ENCODE results near the gene DDX59. TPM values are rescaled to one million over a fixed set of nuclear protein-coding genes. Genes with fewer than 3 reads are reported as not detected.

Gene DDX59
- total and polyA plus RNA-seq, 9 of the 15 experiments (the other 6 are each of a cell fraction or from before 2014, with no cell fraction given): 8.3 to 30.4 (median 19.8) TPM

DNA sequence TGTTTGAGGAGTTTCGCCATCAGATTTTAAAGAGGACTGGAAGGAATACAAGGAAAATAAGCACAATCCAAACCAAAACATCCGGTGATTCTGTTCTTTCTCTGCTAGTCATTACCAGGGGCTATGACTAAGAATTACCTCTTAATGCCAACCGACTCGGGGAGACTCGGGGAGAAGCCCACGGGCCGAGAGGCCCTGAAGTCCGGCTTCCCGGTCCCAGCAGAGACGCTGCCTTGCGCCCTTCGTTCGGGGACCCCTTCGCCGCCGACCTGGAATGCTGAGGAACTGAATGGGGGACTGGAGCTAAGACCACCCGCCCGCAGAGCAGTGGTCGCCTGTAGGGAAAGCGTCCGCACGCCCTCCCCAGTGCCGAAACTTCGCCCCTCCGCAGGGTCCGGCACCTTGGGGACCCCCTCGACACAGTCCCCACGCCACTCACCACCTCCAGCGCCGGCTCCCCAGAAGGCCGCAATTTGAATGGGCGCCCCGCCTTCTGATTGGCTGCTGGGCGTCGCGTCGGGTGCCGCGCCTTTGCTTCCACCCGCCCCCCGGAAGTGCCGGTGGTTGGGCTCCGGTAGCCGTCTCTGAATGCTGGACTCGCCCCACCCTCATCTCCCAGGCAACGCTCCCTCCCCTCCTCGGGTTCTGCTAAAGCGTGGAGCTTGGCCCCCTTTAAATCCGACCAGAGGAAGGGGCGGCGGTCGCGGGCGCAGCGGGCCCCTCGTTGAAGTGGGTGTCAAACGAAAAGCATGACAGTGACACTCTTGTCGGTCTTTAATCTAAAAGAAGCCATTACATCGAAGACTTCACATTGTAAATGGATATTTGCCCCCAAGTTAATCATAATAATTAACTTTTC, 49.2 kb downstream of the DDX59 start, which contains the start of gene KIF14 (continued):
- TF ChIP-seq, protein P1, sequence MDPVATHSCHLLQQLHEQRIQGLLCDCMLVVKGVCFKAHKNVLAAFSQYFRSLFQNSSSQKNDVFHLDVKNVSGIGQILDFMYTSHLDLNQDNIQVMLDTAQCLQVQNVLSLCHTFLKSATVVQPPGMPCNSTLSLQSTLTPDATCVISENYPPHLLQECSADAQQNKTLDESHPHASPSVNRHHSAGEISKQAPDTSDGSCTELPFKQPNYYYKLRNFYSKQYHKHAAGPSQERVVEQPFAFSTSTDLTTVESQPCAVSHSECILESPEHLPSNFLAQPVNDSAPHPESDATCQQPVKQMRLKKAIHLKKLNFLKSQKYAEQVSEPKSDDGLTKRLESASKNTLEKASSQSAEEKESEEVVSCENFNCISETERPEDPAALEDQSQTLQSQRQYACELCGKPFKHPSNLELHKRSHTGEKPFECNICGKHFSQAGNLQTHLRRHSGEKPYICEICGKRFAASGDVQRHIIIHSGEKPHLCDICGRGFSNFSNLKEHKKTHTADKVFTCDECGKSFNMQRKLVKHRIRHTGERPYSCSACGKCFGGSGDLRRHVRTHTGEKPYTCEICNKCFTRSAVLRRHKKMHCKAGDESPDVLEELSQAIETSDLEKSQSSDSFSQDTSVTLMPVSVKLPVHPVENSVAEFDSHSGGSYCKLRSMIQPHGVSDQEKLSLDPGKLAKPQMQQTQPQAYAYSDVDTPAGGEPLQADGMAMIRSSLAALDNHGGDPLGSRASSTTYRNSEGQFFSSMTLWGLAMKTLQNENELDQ (CRISPR knock-in tag; IDR thresholded peaks at IDR 0.05; ENCODE audit: borderline replicate concordance): no peak
- TF ChIP-seq VEZF1 (CRISPR knock-in tag; IDR thresholded peaks at IDR 0.05): peak; percentile 88
- TF ChIP-seq, protein P2, sequence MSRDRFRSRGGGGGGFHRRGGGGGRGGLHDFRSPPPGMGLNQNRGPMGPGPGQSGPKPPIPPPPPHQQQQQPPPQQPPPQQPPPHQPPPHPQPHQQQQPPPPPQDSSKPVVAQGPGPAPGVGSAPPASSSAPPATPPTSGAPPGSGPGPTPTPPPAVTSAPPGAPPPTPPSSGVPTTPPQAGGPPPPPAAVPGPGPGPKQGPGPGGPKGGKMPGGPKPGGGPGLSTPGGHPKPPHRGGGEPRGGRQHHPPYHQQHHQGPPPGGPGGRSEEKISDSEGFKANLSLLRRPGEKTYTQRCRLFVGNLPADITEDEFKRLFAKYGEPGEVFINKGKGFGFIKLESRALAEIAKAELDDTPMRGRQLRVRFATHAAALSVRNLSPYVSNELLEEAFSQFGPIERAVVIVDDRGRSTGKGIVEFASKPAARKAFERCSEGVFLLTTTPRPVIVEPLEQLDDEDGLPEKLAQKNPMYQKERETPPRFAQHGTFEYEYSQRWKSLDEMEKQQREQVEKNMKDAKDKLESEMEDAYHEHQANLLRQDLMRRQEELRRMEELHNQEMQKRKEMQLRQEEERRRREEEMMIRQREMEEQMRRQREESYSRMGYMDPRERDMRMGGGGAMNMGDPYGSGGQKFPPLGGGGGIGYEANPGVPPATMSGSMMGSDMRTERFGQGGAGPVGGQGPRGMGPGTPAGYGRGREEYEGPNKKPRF (IDR thresholded peaks at IDR 0.05; ENCODE audit: low read depth, low read length): no peak
- TF ChIP-seq NFIC (IDR thresholded peaks at IDR 0.05): peak; percentile 48; the same call in 1 of the 2 replicates
- no peak for TF ChIP-seq RHOXF2B (CRISPR knock-in tag; conservative IDR thresholded peaks at IDR 0.05)
- TF ChIP-seq, protein P3, sequence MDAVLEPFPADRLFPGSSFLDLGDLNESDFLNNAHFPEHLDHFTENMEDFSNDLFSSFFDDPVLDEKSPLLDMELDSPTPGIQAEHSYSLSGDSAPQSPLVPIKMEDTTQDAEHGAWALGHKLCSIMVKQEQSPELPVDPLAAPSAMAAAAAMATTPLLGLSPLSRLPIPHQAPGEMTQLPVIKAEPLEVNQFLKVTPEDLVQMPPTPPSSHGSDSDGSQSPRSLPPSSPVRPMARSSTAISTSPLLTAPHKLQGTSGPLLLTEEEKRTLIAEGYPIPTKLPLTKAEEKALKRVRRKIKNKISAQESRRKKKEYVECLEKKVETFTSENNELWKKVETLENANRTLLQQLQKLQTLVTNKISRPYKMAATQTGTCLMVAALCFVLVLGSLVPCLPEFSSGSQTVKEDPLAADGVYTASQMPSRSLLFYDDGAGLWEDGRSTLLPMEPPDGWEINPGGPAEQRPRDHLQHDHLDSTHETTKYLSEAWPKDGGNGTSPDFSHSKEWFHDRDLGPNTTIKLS (IDR thresholded peaks at IDR 0.05; ENCODE audit: borderline replicate concordance, low read depth): no peak
- no peak for TF ChIP-seq ZNF124 (CRISPR knock-in tag; IDR thresholded peaks at IDR 0.05)
- TF ChIP-seq NCOR1 (IDR thresholded peaks at IDR 0.05): no peak
- TF ChIP-seq STAT5B (CRISPR knock-in tag; IDR thresholded peaks at IDR 0.05): no peak
- TF ChIP-seq ZNF655 (CRISPR knock-in tag; IDR thresholded peaks at IDR 0.05): no peak
- TF ChIP-seq ZNF239 (CRISPR knock-in tag; IDR thresholded peaks at IDR 0.05): no peak
- no peak for TF ChIP-seq RAD51 (IDR thresholded peaks at IDR 0.05; ENCODE audit: borderline replicate concordance, low read depth)
- peak; percentile 86 for TF ChIP-seq XRCC5 (IDR thresholded peaks at IDR 0.05; ENCODE audit: low read depth, low read length)
- no peak for TF ChIP-seq ZNF274 (IDR thresholded peaks at IDR 0.05; ENCODE audit: borderline replicate concordance, low read depth, low read length)
- TF ChIP-seq NUFIP1 (IDR thresholded peaks at IDR 0.05; ENCODE audit: partially characterized antibody): no peak
- no peak for TF ChIP-seq ZNF75A (CRISPR knock-in tag; IDR thresholded peaks at IDR 0.05)
- no peak for TF ChIP-seq HEY1 (CRISPR knock-in tag; IDR thresholded peaks at IDR 0.05; ENCODE audit: borderline replicate concordance)

All from K562 (cell line).